ENCODE results near the gene TROAP. TPM values are rescaled to one million over a fixed set of nuclear protein-coding genes. Genes with fewer than 3 reads are reported as not detected.
"Not testable (repeated sequence)": the region's sequence is repeated elsewhere in the genome, so short reads cannot be mapped to it uniquely, and the experiment has no call there.

TROAP gene
- total RNA-seq, 1 donor from 2014 or later: 2.0 TPM

GRCh38 chr12:49366652-49367380 is 43.8 kb downstream of the TROAP start:
- DNase-seq (ENCODE audit: low spot score): peak; percentile 88

DNA sequence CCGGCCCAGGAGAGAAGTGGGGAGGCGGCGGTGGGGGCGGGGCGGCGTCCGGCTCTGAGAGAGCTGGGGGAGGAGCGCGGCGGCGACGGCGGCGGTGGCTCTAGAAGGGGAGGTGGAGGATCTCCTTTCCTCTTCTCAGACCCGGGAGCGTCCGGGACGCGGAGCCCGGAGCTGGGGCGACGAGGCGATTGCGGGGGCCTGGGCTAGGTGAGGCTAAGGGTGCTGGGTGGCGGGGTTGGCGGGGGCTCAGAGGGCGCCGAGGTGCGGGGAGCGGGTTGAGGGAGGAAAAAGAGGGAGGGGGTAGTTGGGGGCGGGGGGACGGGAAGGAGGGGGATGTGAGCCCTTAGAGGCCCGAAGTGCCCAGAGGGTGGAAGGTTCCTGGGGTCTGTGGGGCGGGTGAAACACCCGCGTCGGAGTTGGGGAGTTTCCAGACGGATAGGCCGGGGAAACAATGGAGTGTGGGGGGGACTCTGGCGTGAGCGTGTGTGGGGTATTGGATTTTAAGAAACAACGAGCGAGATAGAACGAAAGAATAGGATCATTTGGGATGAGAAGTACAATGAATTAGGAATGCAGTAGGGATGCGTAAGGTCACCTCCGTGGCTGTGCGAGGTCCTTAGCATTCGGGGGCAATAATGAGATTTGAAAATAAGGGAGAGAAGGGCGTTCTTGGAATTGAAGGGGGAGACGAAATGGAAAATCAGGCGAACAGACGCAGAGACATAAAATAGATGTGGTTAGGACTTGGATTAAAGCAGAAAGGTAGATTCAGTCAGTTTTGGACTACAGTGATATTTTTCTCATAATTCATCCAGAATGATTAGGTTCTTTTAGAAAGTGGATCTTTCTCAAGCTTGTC is 44.6 kb downstream of the TROAP start, which contains the start of gene SPATS2:
Gene SPATS2, plus strand, starts transcription at position 82 of the 859 bp plus-strand sequence. CDS start 93,551 bp downstream, outside the sequence.
- DNase-seq (ENCODE audit: low spot score): peak; percentile 93

DNA sequence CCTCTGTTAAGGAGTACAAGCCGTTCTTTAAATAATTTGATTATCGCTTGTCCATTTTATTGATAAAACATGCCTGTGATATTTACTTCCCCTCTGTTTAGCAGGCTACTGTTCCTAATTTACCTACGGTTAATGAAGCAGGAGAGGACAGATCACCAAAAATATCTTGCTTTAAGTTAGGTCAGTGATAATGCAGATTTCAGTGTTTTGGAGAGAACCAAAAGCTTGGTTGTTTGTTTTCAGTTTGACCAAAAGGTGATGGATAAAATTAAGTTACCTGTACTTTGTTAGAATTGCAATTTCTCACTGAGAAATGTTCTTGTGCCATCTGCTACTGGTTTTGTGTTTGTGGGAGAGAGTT is 45.2 kb downstream of the TROAP start:
- DNase-seq (ENCODE audit: low spot score): no peak

DNA sequence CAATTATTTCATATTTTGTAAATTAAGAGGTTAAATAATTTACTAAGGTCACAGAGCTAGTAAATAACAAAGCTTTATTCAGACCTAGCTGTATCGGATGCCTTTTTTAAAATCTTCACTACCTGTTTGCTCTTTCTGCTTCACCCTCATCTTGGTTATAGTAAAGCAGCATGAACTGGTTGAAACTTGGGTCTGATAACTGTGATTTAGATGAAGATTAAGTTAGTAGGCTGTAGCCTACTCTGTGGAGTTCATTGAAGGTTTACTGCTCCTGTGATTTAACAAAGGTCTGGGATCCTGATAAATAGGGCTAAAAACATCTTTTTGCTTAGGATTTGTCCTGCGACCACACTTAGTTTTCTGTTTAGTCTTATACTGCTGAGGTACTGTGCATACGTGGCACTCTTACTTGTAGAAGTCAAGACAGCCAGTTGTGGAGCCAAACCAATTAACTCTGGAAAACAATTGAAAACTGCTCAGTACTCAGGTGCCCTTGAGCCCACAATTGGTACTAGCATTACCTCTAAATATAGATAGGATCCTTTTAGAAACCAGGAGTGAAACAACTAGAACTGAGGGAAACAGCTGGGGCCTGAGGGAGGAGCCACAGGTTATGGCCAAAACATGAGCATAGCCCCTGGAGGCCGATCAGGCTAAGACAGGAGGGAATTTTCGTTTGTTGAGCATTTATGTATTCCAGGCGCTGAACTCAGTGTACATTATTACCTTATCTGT is 46.5 kb downstream of the TROAP start:
- DNase-seq (ENCODE audit: low spot score): no peak

DNA sequence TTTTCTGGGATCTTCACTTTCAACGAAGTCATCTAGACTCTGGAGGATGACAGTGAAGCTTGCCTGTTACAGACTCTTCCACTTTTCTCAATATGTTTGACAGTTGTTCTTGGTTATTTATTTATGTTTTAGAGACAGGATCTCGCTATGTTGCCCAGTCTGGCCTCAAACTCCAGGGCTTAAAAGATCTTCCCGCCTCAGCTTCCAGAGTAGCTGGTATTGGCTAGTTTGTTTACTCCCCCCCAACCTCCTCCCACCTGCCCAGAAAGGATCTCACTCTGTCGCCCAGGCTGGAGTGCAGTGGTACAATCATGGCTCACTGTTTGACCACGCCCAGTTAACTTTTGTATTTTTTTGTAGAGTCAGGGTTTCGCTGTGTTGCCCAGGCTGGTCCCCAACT is 47.5 kb downstream of the TROAP start:
- DNase-seq (ENCODE audit: low spot score): no peak

- no peak for DNase-seq (ENCODE audit: low spot score)
These were observed 52.4 kb downstream of the TROAP start for GRCh38 chr12:49375406-49375805.

DNA sequence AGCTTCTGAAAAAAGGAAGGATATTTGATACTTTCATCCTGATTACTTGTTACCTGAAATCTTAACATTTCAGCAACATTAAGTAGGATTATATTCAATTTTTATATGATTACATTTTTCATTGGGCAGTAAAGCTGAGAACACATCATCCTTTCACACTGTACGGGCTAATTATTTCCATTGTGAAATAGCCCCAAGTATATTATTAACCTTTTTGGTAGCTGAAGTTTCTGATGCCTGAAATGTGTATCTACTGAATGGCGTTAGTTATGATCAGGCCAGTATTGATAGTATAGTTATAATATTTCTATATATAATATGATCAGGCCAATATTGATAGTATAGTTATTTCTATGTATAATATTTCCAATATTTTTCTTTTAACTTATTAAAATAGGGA is 54.3 kb downstream of the TROAP start:
- no peak for DNase-seq (ENCODE audit: low spot score)

DNA sequence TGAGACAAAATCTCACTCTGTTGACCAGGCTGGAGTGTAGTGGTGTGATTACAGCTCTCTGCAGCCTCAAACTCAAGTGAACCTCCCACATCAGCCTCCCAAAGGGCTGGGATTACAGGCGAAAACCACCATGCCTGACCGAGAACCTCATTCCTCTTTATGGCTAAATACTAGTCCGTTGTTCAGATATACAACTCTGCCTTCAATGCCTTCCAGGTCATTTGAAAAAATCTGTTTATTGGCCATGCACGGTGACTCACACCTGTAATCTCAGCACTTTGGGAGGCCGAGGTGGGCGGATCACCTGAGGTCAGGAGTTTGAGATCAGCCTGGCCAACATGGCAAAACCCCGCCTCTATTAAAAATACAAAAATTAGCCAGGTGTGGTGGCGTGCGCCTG is 57.1 kb downstream of the TROAP start:
- not testable (repeated sequence) for DNase-seq (ENCODE audit: low spot score)

Other genes starting within 250 kb of the TROAP start
- 1.5 TPM for gene DHH, start 228.5 kb upstream of the TROAP start, total RNA-seq
- 53.1 TPM for gene LMBR1L, start 212.4 kb upstream of the TROAP start, total RNA-seq
- 361 TPM for gene TUBA1B, start 191.9 kb upstream of the TROAP start, total RNA-seq
- 155 TPM for gene TUBA1A, start 134.2 kb upstream of the TROAP start, total RNA-seq
- 99.4 TPM for gene TUBA1C, start 58.2 kb upstream of the TROAP start, total RNA-seq
- 6.3 TPM for gene PRPH, start 28.1 kb upstream of the TROAP start, total RNA-seq
- 0.12 TPM for gene C1QL4, start 13.9 kb downstream of the TROAP start, total RNA-seq
- gene DNAJC22, start 23.6 kb downstream of the TROAP start, total RNA-seq: 73.7 TPM
- 32.1 TPM for gene SPATS2, start 44.2 kb downstream of the TROAP start, total RNA-seq
- gene KCNH3, start 215.8 kb downstream of the TROAP start, total RNA-seq: 22.6 TPM
- gene MCRS1, start 244.9 kb downstream of the TROAP start, total RNA-seq: 64.5 TPM